Neural cell (in vitro differentiated cells): ENCODE data around the gene FAM118A. TPM values are rescaled to one million over a fixed set of nuclear protein-coding genes. Genes with fewer than 3 reads are reported as not detected.

Source experiments
- H2AFZ ChIP-seq: fragments of 200-600, 300-800 bp; sonication (generic), shearing (Covaris generic); 2 replicates; pipeline ENCODE4 v1.6.0; 2014; ENCODE audit warnings: low read depth, mild to moderate bottlenecking, antibody characterized with exemption, low read length, moderate library complexity
- H3F3A ChIP-seq: fragments of 200-600 bp; shearing (Covaris generic); 2 replicates; pipeline ENCODE4 v1.6.1; 2016; ENCODE audit warnings: mild to moderate bottlenecking, moderate library complexity, mixed read lengths, antibody characterized with exemption, low read length; ENCODE audit not compliant: insufficient read depth, poor library complexity, severe bottlenecking
- H3K27ac ChIP-seq: fragments of 200-600, 300-800 bp; sonication (generic), shearing (Covaris generic); 2 replicates; pipeline ENCODE4 v1.5.1; 2014; ENCODE audit warnings: mild to moderate bottlenecking, low read length, moderate library complexity
- H3K27me3 ChIP-seq: fragments of 300-800, 200-600 bp; sonication (generic), shearing (Covaris generic); 2 replicates; pipeline ENCODE4 v1.6.0; 2014; ENCODE audit warnings: mild to moderate bottlenecking, low read depth, low read length, moderate library complexity; ENCODE audit not compliant: insufficient read depth
- H3K36me3 ChIP-seq: fragments of 300-800, 200-600 bp; sonication (generic), shearing (Covaris generic); 2 replicates; pipeline ENCODE4 v1.5.1; 2014; ENCODE audit warnings: mild to moderate bottlenecking, antibody characterized with exemption, low read length, moderate library complexity; ENCODE audit not compliant: insufficient read depth
- H3K4me2 ChIP-seq: fragments of 300-800, 200-600 bp; sonication (generic), shearing (Covaris generic); 2 replicates; pipeline ENCODE4 v1.6.0; 2014; ENCODE audit warnings: mild to moderate bottlenecking, low read length
- H3K4me3 ChIP-seq: fragments of 300-800, 200-600 bp; sonication (generic), shearing (Covaris generic); 2 replicates; pipeline ENCODE4 v1.5.1; 2014; ENCODE audit warnings: mild to moderate bottlenecking, low read length, moderate library complexity
- H3K79me2 ChIP-seq: fragments of 200-600 bp; shearing (Covaris generic); replicated peaks from 2 replicates; pipeline ENCODE4 v1.6.0; 2014; ENCODE audit warnings: mild to moderate bottlenecking, low read length, moderate library complexity; ENCODE audit not compliant: insufficient read depth
- H3K9ac ChIP-seq: fragments of 300-800, 200-600 bp; sonication (generic), shearing (Covaris generic); 2 replicates; pipeline ENCODE4 v1.6.1; 2016; ENCODE audit warnings: mild to moderate bottlenecking, low read length, mixed read lengths
- H3K9me2 ChIP-seq: fragments of 200-600 bp; shearing (Covaris generic); 2 replicates; pipeline ENCODE4 v1.6.1; 2016; ENCODE audit warnings: mild to moderate bottlenecking, low read length, mixed read lengths; ENCODE audit not compliant: insufficient read depth
- H3K9me3 ChIP-seq: fragments of 200-600, 300-800 bp; sonication (generic), shearing (Covaris generic); 2 replicates; pipeline ENCODE4 v1.6.1; 2016; ENCODE audit warnings: mild to moderate bottlenecking, mixed run types, low read length, moderate library complexity, mixed read lengths
- H4K20me1 ChIP-seq: fragments of 200-600 bp; shearing (Covaris generic); 2 replicates; pipeline ENCODE4 v1.6.1; 2016; ENCODE audit warnings: mild to moderate bottlenecking, mixed run types; ENCODE audit not compliant: insufficient read depth
- CTCF ChIP-seq: fragments of 450-650 bp; IDR thresholded peaks from 2 replicates; pipeline ENCODE4 v1.5.1; 2014; ENCODE audit warnings: antibody characterized with exemption, mild to moderate bottlenecking, moderate library complexity; ENCODE audit not compliant: poor library complexity, severe bottlenecking
- EP300 ChIP-seq: fragments of 450-650 bp; conservative IDR thresholded peaks from 2 replicates; pipeline ENCODE4 v1.6.1; 2014; ENCODE audit warnings: antibody characterized with exemption, mild to moderate bottlenecking, moderate library complexity; ENCODE audit not compliant: poor library complexity, severe bottlenecking
- EZH2 ChIP-seq: fragments of 200-600, 300-800 bp; shearing (Covaris generic), sonication (generic); IDR thresholded peaks from 2 replicates; pipeline ENCODE4 v1.6.1; 2014; ENCODE audit warnings: antibody characterized with exemption, low read length, borderline replicate concordance, mild to moderate bottlenecking; ENCODE audit not compliant: insufficient read depth, poor library complexity, severe bottlenecking
- MXI1 ChIP-seq: fragments of 450-650 bp; conservative IDR thresholded peaks from 2 replicates; pipeline ENCODE4 v1.6.1; 2014; ENCODE audit warnings: antibody characterized with exemption, mild to moderate bottlenecking; ENCODE audit not compliant: poor library complexity, severe bottlenecking
- POLR2AphosphoS5 ChIP-seq: IDR thresholded peaks from 2 replicates; pipeline ENCODE4 v1.6.1; 2012
- RAD21 ChIP-seq: fragments of 450-650 bp; conservative IDR thresholded peaks from 2 replicates; pipeline ENCODE4 v1.6.1; 2014; ENCODE audit warnings: antibody characterized with exemption, mild to moderate bottlenecking, moderate library complexity
- REST ChIP-seq: IDR thresholded peaks from 2 replicates; pipeline ENCODE4 v1.6.1; 2012; ENCODE audit warnings: borderline replicate concordance
- SMC3 ChIP-seq: fragments of 450-650 bp; conservative IDR thresholded peaks from 2 replicates; pipeline ENCODE4 v1.6.1; 2014; ENCODE audit warnings: antibody characterized with exemption, mild to moderate bottlenecking, moderate library complexity; ENCODE audit not compliant: poor library complexity
- TAF1 ChIP-seq: IDR thresholded peaks from 2 replicates; pipeline ENCODE4 v1.6.1; 2012; ENCODE audit warnings: low read depth
- polyA plus RNA-seq: library from polyadenylated mRNA; depleted of rRNA; stranded (reverse); fragments of >200 nt; gene quantifications from 2 replicates; pipeline ENCODE4 v1.2.3, GENCODE V29; 2014

FAM118A gene
- polyA plus RNA-seq, 1 donor from 2014 or later, result 9.6 TPM

- H3F3A ChIP-seq, result no peaks in the 10 kb centered on the region
- H3K27me3 ChIP-seq, result no peaks in the 10 kb centered on the region
- H3K9me3 ChIP-seq, result no peaks in the 10 kb centered on the region
- H3K4me2 ChIP-seq, result no peak overlapping the region
- H3K79me2 ChIP-seq, result peaks cover 3% of the 10 kb centered on the region
- no peak overlapping the region for H3K27ac ChIP-seq
- H3K36me3 ChIP-seq, result no peaks in the 10 kb centered on the region
- H3K9ac ChIP-seq, result no peak overlapping the region
- H4K20me1 ChIP-seq, result no peaks in the 10 kb centered on the region
- TF ChIP-seq MXI1 (no peak), POLR2AphosphoS5 (no peak), EP300 (no peak), REST (no peak), EZH2 (no peak), RAD21 (no peak), TAF1 (no peak), CTCF (no peak), SMC3 (no peak)
- no peak overlapping the region for H3K4me3 ChIP-seq
- H3K9me2 ChIP-seq, result no peaks in the 10 kb centered on the region
- H2AFZ ChIP-seq, result no peak overlapping the region
Observed at GRCh38 chr22:45314786-45315185, 5.1 kb downstream of the FAM118A start.

- Histone ChIP-seq H2AFZ (no peak overlapping the region), H3K9me3 (no peaks in the 10 kb centered on the region), H3K4me3 (no peak overlapping the region), H3K36me3 (no peaks in the 10 kb centered on the region), H3F3A (no peaks in the 10 kb centered on the region), H3K4me2 (no peak overlapping the region), H3K27ac (no peak overlapping the region), H3K9me2 (no peaks in the 10 kb centered on the region), H3K9ac (no peak overlapping the region), H4K20me1 (no peaks in the 10 kb centered on the region), H3K79me2 (no peaks in the 10 kb centered on the region), H3K27me3 (no peaks in the 10 kb centered on the region)
- TF ChIP-seq RAD21 (no peak), EP300 (no peak), CTCF (no peak), SMC3 (no peak), TAF1 (no peak), REST (no peak), EZH2 (no peak), MXI1 (no peak), POLR2AphosphoS5 (no peak)
Observed at GRCh38 chr22:45316796-45317526, 7.2 kb downstream of the FAM118A start.
